Neural cell (in vitro differentiated cells): ENCODE measurements around the gene ASTN1. TPM values are rescaled to one million over a fixed set of nuclear protein-coding genes. Genes with fewer than 3 reads are reported as not detected.

Source experiments
- H2AFZ ChIP-seq: fragments of 200-600, 300-800 bp; sonication (generic), shearing (Covaris generic); 2 replicates; pipeline ENCODE4 v1.6.0; 2014; ENCODE audit warnings: low read depth, mild to moderate bottlenecking, antibody characterized with exemption, low read length, moderate library complexity
- H3F3A ChIP-seq: fragments of 200-600 bp; shearing (Covaris generic); 2 replicates; pipeline ENCODE4 v1.6.1; 2016; ENCODE audit warnings: mild to moderate bottlenecking, moderate library complexity, mixed read lengths, antibody characterized with exemption, low read length; ENCODE audit not compliant: insufficient read depth, poor library complexity, severe bottlenecking
- H3K27ac ChIP-seq: fragments of 200-600, 300-800 bp; sonication (generic), shearing (Covaris generic); 2 replicates; pipeline ENCODE4 v1.5.1; 2014; ENCODE audit warnings: mild to moderate bottlenecking, low read length, moderate library complexity
- H3K27me3 ChIP-seq: fragments of 300-800, 200-600 bp; sonication (generic), shearing (Covaris generic); 2 replicates; pipeline ENCODE4 v1.6.0; 2014; ENCODE audit warnings: mild to moderate bottlenecking, low read depth, low read length, moderate library complexity; ENCODE audit not compliant: insufficient read depth
- H3K36me3 ChIP-seq: fragments of 300-800, 200-600 bp; sonication (generic), shearing (Covaris generic); 2 replicates; pipeline ENCODE4 v1.5.1; 2014; ENCODE audit warnings: mild to moderate bottlenecking, antibody characterized with exemption, low read length, moderate library complexity; ENCODE audit not compliant: insufficient read depth
- H3K4me2 ChIP-seq: fragments of 300-800, 200-600 bp; sonication (generic), shearing (Covaris generic); 2 replicates; pipeline ENCODE4 v1.6.0; 2014; ENCODE audit warnings: mild to moderate bottlenecking, low read length
- H3K4me3 ChIP-seq: fragments of 300-800, 200-600 bp; sonication (generic), shearing (Covaris generic); 2 replicates; pipeline ENCODE4 v1.5.1; 2014; ENCODE audit warnings: mild to moderate bottlenecking, low read length, moderate library complexity
- H3K79me2 ChIP-seq: fragments of 200-600 bp; shearing (Covaris generic); replicated peaks from 2 replicates; pipeline ENCODE4 v1.6.0; 2014; ENCODE audit warnings: mild to moderate bottlenecking, low read length, moderate library complexity; ENCODE audit not compliant: insufficient read depth
- H3K9ac ChIP-seq: fragments of 300-800, 200-600 bp; sonication (generic), shearing (Covaris generic); 2 replicates; pipeline ENCODE4 v1.6.1; 2016; ENCODE audit warnings: mild to moderate bottlenecking, low read length, mixed read lengths
- H3K9me2 ChIP-seq: fragments of 200-600 bp; shearing (Covaris generic); 2 replicates; pipeline ENCODE4 v1.6.1; 2016; ENCODE audit warnings: mild to moderate bottlenecking, low read length, mixed read lengths; ENCODE audit not compliant: insufficient read depth
- H3K9me3 ChIP-seq: fragments of 200-600, 300-800 bp; sonication (generic), shearing (Covaris generic); 2 replicates; pipeline ENCODE4 v1.6.1; 2016; ENCODE audit warnings: mild to moderate bottlenecking, mixed run types, low read length, moderate library complexity, mixed read lengths
- H4K20me1 ChIP-seq: fragments of 200-600 bp; shearing (Covaris generic); 2 replicates; pipeline ENCODE4 v1.6.1; 2016; ENCODE audit warnings: mild to moderate bottlenecking, mixed run types; ENCODE audit not compliant: insufficient read depth
- CTCF ChIP-seq: fragments of 450-650 bp; IDR thresholded peaks from 2 replicates; pipeline ENCODE4 v1.5.1; 2014; ENCODE audit warnings: antibody characterized with exemption, mild to moderate bottlenecking, moderate library complexity; ENCODE audit not compliant: poor library complexity, severe bottlenecking
- EP300 ChIP-seq: fragments of 450-650 bp; conservative IDR thresholded peaks from 2 replicates; pipeline ENCODE4 v1.6.1; 2014; ENCODE audit warnings: antibody characterized with exemption, mild to moderate bottlenecking, moderate library complexity; ENCODE audit not compliant: poor library complexity, severe bottlenecking
- EZH2 ChIP-seq: fragments of 200-600, 300-800 bp; shearing (Covaris generic), sonication (generic); IDR thresholded peaks from 2 replicates; pipeline ENCODE4 v1.6.1; 2014; ENCODE audit warnings: antibody characterized with exemption, low read length, borderline replicate concordance, mild to moderate bottlenecking; ENCODE audit not compliant: insufficient read depth, poor library complexity, severe bottlenecking
- MXI1 ChIP-seq: fragments of 450-650 bp; conservative IDR thresholded peaks from 2 replicates; pipeline ENCODE4 v1.6.1; 2014; ENCODE audit warnings: antibody characterized with exemption, mild to moderate bottlenecking; ENCODE audit not compliant: poor library complexity, severe bottlenecking
- POLR2AphosphoS5 ChIP-seq: IDR thresholded peaks from 2 replicates; pipeline ENCODE4 v1.6.1; 2012
- RAD21 ChIP-seq: fragments of 450-650 bp; conservative IDR thresholded peaks from 2 replicates; pipeline ENCODE4 v1.6.1; 2014; ENCODE audit warnings: antibody characterized with exemption, mild to moderate bottlenecking, moderate library complexity
- REST ChIP-seq: IDR thresholded peaks from 2 replicates; pipeline ENCODE4 v1.6.1; 2012; ENCODE audit warnings: borderline replicate concordance
- SMC3 ChIP-seq: fragments of 450-650 bp; conservative IDR thresholded peaks from 2 replicates; pipeline ENCODE4 v1.6.1; 2014; ENCODE audit warnings: antibody characterized with exemption, mild to moderate bottlenecking, moderate library complexity; ENCODE audit not compliant: poor library complexity
- TAF1 ChIP-seq: IDR thresholded peaks from 2 replicates; pipeline ENCODE4 v1.6.1; 2012; ENCODE audit warnings: low read depth
- polyA plus RNA-seq: library from polyadenylated mRNA; depleted of rRNA; stranded (reverse); fragments of >200 nt; gene quantifications from 2 replicates; pipeline ENCODE4 v1.2.3, GENCODE V29; 2014

Gene ASTN1
- polyA plus RNA-seq, 1 donor from 2014 or later: 33.4 TPM

DNA sequence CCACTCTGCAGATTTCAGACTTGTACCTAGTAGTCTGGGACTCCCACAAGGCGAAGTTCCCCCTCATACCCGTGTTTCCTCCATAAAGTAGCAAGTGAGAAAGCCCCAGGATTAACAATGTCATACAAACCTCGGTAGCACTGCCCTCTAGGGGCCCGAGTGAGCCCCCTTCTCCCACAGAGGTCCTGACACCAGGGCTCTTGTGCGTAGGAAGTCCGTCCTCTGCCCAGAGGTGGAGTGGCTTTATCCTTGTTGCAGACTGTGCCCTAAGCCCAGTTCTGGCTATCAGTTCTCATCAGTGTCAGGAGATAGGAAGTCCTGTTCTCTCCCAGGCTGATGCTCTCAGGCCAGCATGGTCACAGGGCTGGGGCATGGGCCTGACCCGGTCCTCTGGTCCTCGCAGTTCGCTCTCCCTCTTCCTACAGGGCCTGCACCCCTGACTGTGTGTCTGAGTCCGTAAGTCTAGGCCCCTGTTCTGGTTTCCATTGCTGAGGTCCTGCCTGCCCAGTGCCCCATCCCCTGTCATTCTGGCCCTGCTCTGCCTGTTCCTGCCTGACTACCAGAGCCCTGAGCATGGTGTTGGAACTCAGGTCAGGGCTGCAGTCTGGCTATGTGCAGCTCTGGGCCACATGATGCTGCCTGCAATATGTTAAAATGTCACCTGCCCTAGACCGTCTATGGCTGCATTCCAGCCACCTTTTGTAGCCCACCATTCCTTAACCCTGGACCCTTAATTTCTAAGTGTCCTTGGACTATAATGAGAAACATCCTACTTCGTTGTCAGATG, 285.6 kb downstream of the ASTN1 start:
- no peak for TF ChIP-seq EP300
- Histone ChIP-seq H2AFZ (no peak overlapping the region), H3K79me2 (no peaks in the 10 kb centered on the region), H3K27ac (no peak overlapping the region), H3F3A (no peaks in the 10 kb centered on the region), H3K36me3 (peaks cover 4% of the 10 kb centered on the region), H3K4me3 (no peak overlapping the region), H3K4me2 (no peak overlapping the region), H3K27me3 (no peaks in the 10 kb centered on the region), H3K9me3 (no peaks in the 10 kb centered on the region), H3K9me2 (no peaks in the 10 kb centered on the region), H3K9ac (no peak overlapping the region), H4K20me1 (no peaks in the 10 kb centered on the region)

- Histone ChIP-seq H2AFZ (no peak overlapping the region), H3K9me3 (no peaks in the 10 kb centered on the region), H3K27me3 (no peaks in the 10 kb centered on the region), H3K36me3 (peaks cover 4% of the 10 kb centered on the region), H3K79me2 (no peaks in the 10 kb centered on the region), H3K27ac (no peak overlapping the region), H3F3A (no peaks in the 10 kb centered on the region), H3K9ac (no peak overlapping the region), H3K9me2 (no peaks in the 10 kb centered on the region), H3K4me3 (no peak overlapping the region), H3K4me2 (no peak overlapping the region), H4K20me1 (no peaks in the 10 kb centered on the region)
- TF ChIP-seq CTCF: no peak
- TF ChIP-seq REST: no peak
- no peak for TF ChIP-seq EP300
- no peak for TF ChIP-seq SMC3
- TF ChIP-seq POLR2AphosphoS5: no peak
- no peak for TF ChIP-seq EZH2
- TF ChIP-seq RAD21: no peak
- TF ChIP-seq MXI1: no peak
- no peak for TF ChIP-seq TAF1
Measured at GRCh38 chr1:176877557-176877956, 287.0 kb downstream of the ASTN1 start.
